Loucy (cell line): ENCODE results near the gene CHAF1B.

Experiments
- H2AFZ ChIP-seq: fragments of 200-600 bp; sonication (generic); 2 replicates; pipeline ENCODE4 v1.6.0; 2016; ENCODE audit warnings: antibody characterized with exemption, mild to moderate bottlenecking, low read length, moderate library complexity
- H3F3A ChIP-seq: fragments of 200-600 bp; 2 replicates; pipeline ENCODE4 v1.6.0; 2016; ENCODE audit warnings: antibody characterized with exemption, low read depth, mild to moderate bottlenecking
- H3K27me3 ChIP-seq: fragments of 200-600 bp; sonication (generic); 2 replicates; pipeline ENCODE4 v1.6.1; 2014; ENCODE audit warnings: low read length, mild to moderate bottlenecking; ENCODE audit not compliant: insufficient read depth, poor library complexity, severe bottlenecking
- H3K36me3 ChIP-seq: fragments of 200-600 bp; sonication (generic); 2 replicates; pipeline ENCODE4 v1.6.1; 2016; ENCODE audit warnings: low read length; ENCODE audit not compliant: insufficient read depth
- H3K4me1 ChIP-seq: fragments of 200-600 bp; sonication (generic); 2 replicates; pipeline ENCODE4 v1.5.1; 2014; ENCODE audit warnings: low read length, mild to moderate bottlenecking; ENCODE audit not compliant: insufficient read depth, poor library complexity, severe bottlenecking
- H3K4me2 ChIP-seq: fragments of 200-600 bp; sonication (generic); 2 replicates; pipeline ENCODE4 v1.6.0; 2014; ENCODE audit warnings: antibody characterized with exemption, low read length, low read depth, mild to moderate bottlenecking; ENCODE audit not compliant: poor library complexity, severe bottlenecking
- H3K4me3 ChIP-seq: fragments of 200-600 bp; sonication (generic); 2 replicates; pipeline ENCODE4 v1.5.1; 2014; ENCODE audit warnings: low read length, mild to moderate bottlenecking, mixed read lengths; ENCODE audit not compliant: poor library complexity, severe bottlenecking
- H3K79me2 ChIP-seq: fragments of 200-600 bp; sonication (generic); 2 replicates; pipeline ENCODE4 v1.6.1; 2014; ENCODE audit warnings: low read length; ENCODE audit not compliant: insufficient read depth
- H3K9ac ChIP-seq: fragments of 200-600 bp; sonication (generic); 2 replicates; pipeline ENCODE4 v1.6.0; 2014; ENCODE audit warnings: mild to moderate bottlenecking, low read depth, low read length, moderate library complexity; ENCODE audit not compliant: poor library complexity, severe bottlenecking
- H3K9me2 ChIP-seq: fragments of 200-600 bp; sonication (generic); replicated peaks from 2 replicates; pipeline ENCODE4 v1.6.1; 2016; ENCODE audit warnings: low read depth, low read length, mixed read lengths
- H3K9me3 ChIP-seq: fragments of 200-600 bp; sonication (generic); 2 replicates; pipeline ENCODE4 v1.6.1; 2014; ENCODE audit warnings: mild to moderate bottlenecking, antibody characterized with exemption, low read length, low read depth; ENCODE audit not compliant: insufficient read depth
- H4K20me1 ChIP-seq: fragments of 200-600 bp; sonication (generic); 2 replicates; pipeline ENCODE4 v1.6.0; 2014; ENCODE audit warnings: antibody characterized with exemption, low read length, mild to moderate bottlenecking; ENCODE audit not compliant: insufficient read depth, poor library complexity, severe bottlenecking
- EZH2phosphoT487 ChIP-seq: fragments of 200-600 bp; IDR thresholded peaks from 2 replicates; pipeline ENCODE4 v1.6.1; 2018; ENCODE audit warnings: antibody characterized with exemption, mild to moderate bottlenecking, moderate library complexity, borderline replicate concordance
- TF ChIP-seq, protein P1 (sequence below): fragments of 200-600 bp; sonication (generic); conservative IDR thresholded peaks from 2 replicates; pipeline ENCODE4 v1.5.1; 2014; ENCODE audit warnings: mild to moderate bottlenecking, antibody characterized with exemption, low read length

CHAF1B gene

DNA sequence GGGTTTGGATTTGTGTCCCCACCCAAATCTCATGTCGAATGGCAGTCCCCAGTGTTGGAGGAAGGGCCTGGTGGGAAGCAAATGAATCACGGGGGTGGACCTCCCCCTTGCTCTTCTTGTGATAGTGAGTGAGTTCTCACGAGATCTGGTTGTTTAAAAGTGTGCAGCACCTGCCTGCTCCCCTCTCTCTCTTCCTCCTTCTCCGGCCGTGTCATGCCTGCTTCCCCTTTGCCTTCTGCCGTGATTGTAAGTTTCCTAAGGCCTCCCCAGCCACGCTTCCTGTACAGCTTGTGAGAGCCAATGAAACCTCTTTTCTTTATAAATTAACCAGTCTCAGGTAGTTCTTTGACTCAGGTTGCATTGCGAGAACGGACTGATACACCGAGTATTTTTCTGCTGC, 78.8 kb downstream of the CHAF1B start:
- Histone ChIP-seq H3K9ac (no peak overlapping the region), H3K27me3 (no peaks in the 10 kb centered on the region), H3F3A (no peaks in the 10 kb centered on the region), H3K9me2 (no peaks in the 10 kb centered on the region), H3K4me3 (no peak overlapping the region), H3K79me2 (no peaks in the 10 kb centered on the region), H4K20me1 (no peaks in the 10 kb centered on the region), H3K36me3 (no peaks in the 10 kb centered on the region), H3K9me3 (no peaks in the 10 kb centered on the region), H3K4me2 (no peak overlapping the region), H3K4me1 (no peaks in the 10 kb centered on the region), H2AFZ (no peak overlapping the region)
- no peak for TF ChIP-seq EZH2phosphoT487
- TF ChIP-seq, protein P1, sequence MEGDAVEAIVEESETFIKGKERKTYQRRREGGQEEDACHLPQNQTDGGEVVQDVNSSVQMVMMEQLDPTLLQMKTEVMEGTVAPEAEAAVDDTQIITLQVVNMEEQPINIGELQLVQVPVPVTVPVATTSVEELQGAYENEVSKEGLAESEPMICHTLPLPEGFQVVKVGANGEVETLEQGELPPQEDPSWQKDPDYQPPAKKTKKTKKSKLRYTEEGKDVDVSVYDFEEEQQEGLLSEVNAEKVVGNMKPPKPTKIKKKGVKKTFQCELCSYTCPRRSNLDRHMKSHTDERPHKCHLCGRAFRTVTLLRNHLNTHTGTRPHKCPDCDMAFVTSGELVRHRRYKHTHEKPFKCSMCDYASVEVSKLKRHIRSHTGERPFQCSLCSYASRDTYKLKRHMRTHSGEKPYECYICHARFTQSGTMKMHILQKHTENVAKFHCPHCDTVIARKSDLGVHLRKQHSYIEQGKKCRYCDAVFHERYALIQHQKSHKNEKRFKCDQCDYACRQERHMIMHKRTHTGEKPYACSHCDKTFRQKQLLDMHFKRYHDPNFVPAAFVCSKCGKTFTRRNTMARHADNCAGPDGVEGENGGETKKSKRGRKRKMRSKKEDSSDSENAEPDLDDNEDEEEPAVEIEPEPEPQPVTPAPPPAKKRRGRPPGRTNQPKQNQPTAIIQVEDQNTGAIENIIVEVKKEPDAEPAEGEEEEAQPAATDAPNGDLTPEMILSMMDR = no peak

DNA sequence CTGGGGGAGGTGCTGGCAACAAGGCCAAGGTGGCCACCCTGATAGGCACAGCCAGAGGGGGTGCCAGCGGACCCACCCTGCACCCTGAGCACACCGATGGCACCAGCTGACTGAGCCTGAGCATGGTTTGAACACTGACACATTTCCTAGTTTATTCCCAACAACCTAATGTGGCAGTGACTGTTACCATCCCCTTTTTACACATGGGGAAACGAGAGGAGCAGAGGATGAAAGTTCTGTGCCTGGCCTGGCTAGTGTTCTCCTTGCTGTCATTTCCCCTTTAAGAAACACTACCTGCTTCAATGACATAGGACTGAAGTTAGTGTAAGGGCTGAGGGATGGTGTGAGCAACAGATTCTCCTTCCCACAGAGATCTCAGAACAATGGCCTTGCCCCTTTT, 79.4 kb downstream of the CHAF1B start:
- no peaks in the 10 kb centered on the region for H3F3A ChIP-seq
- no peaks in the 10 kb centered on the region for H3K9me2 ChIP-seq
- H3K36me3 ChIP-seq = no peaks in the 10 kb centered on the region
- no peaks in the 10 kb centered on the region for H3K27me3 ChIP-seq
- no peak for TF ChIP-seq EZH2phosphoT487
- TF ChIP-seq, protein P1 = no peak
- no peak overlapping the region for H3K9ac ChIP-seq
- no peak overlapping the region for H2AFZ ChIP-seq
- no peak overlapping the region for H3K4me2 ChIP-seq
- no peaks in the 10 kb centered on the region for H3K4me1 ChIP-seq
- H3K9me3 ChIP-seq = no peaks in the 10 kb centered on the region
- H3K4me3 ChIP-seq = no peak overlapping the region
- no peaks in the 10 kb centered on the region for H3K79me2 ChIP-seq
- no peaks in the 10 kb centered on the region for H4K20me1 ChIP-seq

DNA sequence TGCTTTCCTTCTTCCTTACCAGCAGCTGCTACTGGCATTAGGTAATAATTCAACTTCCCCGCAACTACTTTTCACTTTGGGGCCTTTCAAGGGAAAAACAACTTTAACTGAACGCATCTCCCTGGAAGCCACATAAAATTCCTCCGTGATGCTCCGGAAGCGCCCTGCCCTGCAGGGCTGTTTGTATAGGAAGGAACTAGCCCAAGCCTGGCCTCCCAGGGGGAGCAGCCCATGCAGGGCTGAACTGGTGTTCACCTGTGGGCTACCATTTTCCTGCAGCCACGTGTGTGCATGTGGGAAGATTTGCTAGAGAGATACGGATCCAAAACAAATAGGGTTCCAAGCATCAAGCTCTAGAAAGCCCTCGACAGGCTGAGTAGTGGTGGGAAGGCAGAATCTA, 80.3 kb downstream of the CHAF1B start:
- Histone ChIP-seq H3K4me3 (no peak overlapping the region), H3K27me3 (no peaks in the 10 kb centered on the region), H2AFZ (no peak overlapping the region), H3K9ac (no peak overlapping the region), H3K9me3 (no peaks in the 10 kb centered on the region), H3F3A (no peaks in the 10 kb centered on the region), H3K9me2 (no peaks in the 10 kb centered on the region), H4K20me1 (no peaks in the 10 kb centered on the region), H3K79me2 (no peaks in the 10 kb centered on the region), H3K36me3 (no peaks in the 10 kb centered on the region), H3K4me1 (no peaks in the 10 kb centered on the region), H3K4me2 (no peak overlapping the region)
- TF ChIP-seq EZH2phosphoT487 = no peak
- TF ChIP-seq, protein P1 = no peak
